Duodenal mucosa (tissue), 2 donors: ENCODE results near the gene FRYL.

Experiments used
- H3K27ac ChIP-seq: one replicate; pipeline ENCODE4 v1.7.0; 2013; ENCODE audit warnings: low read depth, low read length
- H3K27me3 ChIP-seq, 2 donors: one replicate each; pipeline ENCODE4 v1.7.0; 2013; ENCODE audit warnings: low read length in 2 of 2, control low read depth in 1 of 2; ENCODE audit not compliant: insufficient read depth in 2 of 2, control insufficient read depth in 1 of 2
- H3K36me3 ChIP-seq, 2 donors: one replicate each; pipeline ENCODE4 v1.7.0; 2013; ENCODE audit warnings: low read length in 2 of 2, control low read depth in 1 of 2; ENCODE audit not compliant: insufficient read depth in 2 of 2, control insufficient read depth in 1 of 2
- H3K4me1 ChIP-seq, 2 donors: one replicate each; pipeline ENCODE4 v1.7.0; 2013; ENCODE audit warnings: low read length in 2 of 2, control low read depth in 1 of 2; ENCODE audit not compliant: insufficient read depth in 2 of 2, control insufficient read depth in 1 of 2
- H3K4me3 ChIP-seq, 2 donors: one replicate each; pipeline ENCODE4 v1.7.0; 2013; ENCODE audit warnings: low read length in 2 of 2, low read depth in 1 of 2
- H3K9ac ChIP-seq, 2 donors: one replicate each; pipeline ENCODE4 v1.7.0; 2013; ENCODE audit warnings: low read length in 2 of 2, low read depth in 1 of 2
- H3K9me3 ChIP-seq, 2 donors: one replicate each; pipeline ENCODE4 v1.7.0; 2013; ENCODE audit warnings: low read length in 2 of 2, control low read depth in 1 of 2; ENCODE audit not compliant: control insufficient read depth in 1 of 2

FRYL gene

GRCh38 chr4:48635310-48635709 is 144.8 kb downstream of the FRYL start:
- Histone ChIP-seq H3K9me3 (no peaks in the 10 kb centered on the region), H3K9ac (no peak overlapping the region), H3K4me1 (peaks cover 5 to 6% of the 10 kb centered on the region in 2 donors), H3K36me3 (peaks cover 4 to 5% of the 10 kb centered on the region in 2 donors), H3K27ac (no peak overlapping the region), H3K27me3 (no peaks in the 10 kb centered on the region), H3K4me3 (no peak overlapping the region)

- Histone ChIP-seq H3K36me3 (peaks cover 4 to 5% of the 10 kb centered on the region in 2 donors), H3K27ac (no peak overlapping the region), H3K9me3 (no peaks in the 10 kb centered on the region), H3K9ac (no peak overlapping the region), H3K4me1 (peaks cover 5 to 6% of the 10 kb centered on the region in 2 donors), H3K27me3 (no peaks in the 10 kb centered on the region), H3K4me3 (no peak overlapping the region)
These were observed 145.3 kb downstream of the FRYL start for GRCh38 chr4:48634688-48635308.

GRCh38 chr4:48633657-48634056 is 146.4 kb downstream of the FRYL start:
- no peak overlapping the region for H3K9ac ChIP-seq
- H3K27ac ChIP-seq, result no peak overlapping the region
- peaks cover 5 to 6% of the 10 kb centered on the region in 2 donors for H3K4me1 ChIP-seq
- no peaks in the 10 kb centered on the region for H3K27me3 ChIP-seq
- H3K4me3 ChIP-seq, result no peak overlapping the region
- H3K9me3 ChIP-seq, result no peaks in the 10 kb centered on the region
- H3K36me3 ChIP-seq, result peaks cover 4 to 5% of the 10 kb centered on the region in 2 donors

GRCh38 chr4:48629458-48629857 is 150.6 kb downstream of the FRYL start:
- H3K4me3 ChIP-seq, result no peak overlapping the region
- peaks cover 0 to 4% of the 10 kb centered on the region in 2 donors for H3K9me3 ChIP-seq
- no peak overlapping the region for H3K9ac ChIP-seq
- H3K36me3 ChIP-seq, result peaks cover 6 to 10% of the 10 kb centered on the region in 2 donors
- no peaks in the 10 kb centered on the region for H3K27me3 ChIP-seq
- H3K27ac ChIP-seq, result no peak overlapping the region
- no peaks in the 10 kb centered on the region for H3K4me1 ChIP-seq

GRCh38 chr4:48623182-48623780 is 156.8 kb downstream of the FRYL start:
- peaks cover 7 to 15% of the 10 kb centered on the region in 2 donors for H3K4me1 ChIP-seq
- no peaks in the 10 kb centered on the region for H3K27me3 ChIP-seq
- peaks cover 0 to 4% of the 10 kb centered on the region in 2 donors for H3K9me3 ChIP-seq
- H3K36me3 ChIP-seq, result peaks cover 10 to 22% of the 10 kb centered on the region in 2 donors
- no peak overlapping the region for H3K9ac ChIP-seq
- H3K27ac ChIP-seq, result no peak overlapping the region
- no peak overlapping the region for H3K4me3 ChIP-seq

GRCh38 chr4:48620831-48621230 is 159.2 kb downstream of the FRYL start:
- Histone ChIP-seq H3K9ac (no peak overlapping the region), H3K36me3 (peaks cover 10 to 29% of the 10 kb centered on the region in 2 donors), H3K9me3 (peaks cover 0 to 4% of the 10 kb centered on the region in 2 donors), H3K27me3 (no peaks in the 10 kb centered on the region), H3K27ac (no peak overlapping the region), H3K4me1 (peaks cover 7 to 15% of the 10 kb centered on the region in 2 donors), H3K4me3 (no peak overlapping the region)

- Histone ChIP-seq H3K9me3 (peaks cover 0 to 4% of the 10 kb centered on the region in 2 donors), H3K27me3 (no peaks in the 10 kb centered on the region), H3K4me1 (peaks cover 7 to 15% of the 10 kb centered on the region in 2 donors), H3K9ac (no peak overlapping the region), H3K27ac (no peak overlapping the region), H3K36me3 (peaks cover 10 to 33% of the 10 kb centered on the region in 2 donors), H3K4me3 (no peak overlapping the region)
These were observed 160.0 kb downstream of the FRYL start for GRCh38 chr4:48620093-48620492.

- no peak overlapping the region for H3K9ac ChIP-seq
- H3K9me3 ChIP-seq, result no peaks in the 10 kb centered on the region
- no peak overlapping the region for H3K27ac ChIP-seq
- no peaks in the 10 kb centered on the region for H3K27me3 ChIP-seq
- H3K4me3 ChIP-seq, result peak overlapping the region in 1 of 2 donors; percentile 6
- H3K36me3 ChIP-seq, result peaks cover 0 to 4% of the 10 kb centered on the region in 2 donors
- H3K4me1 ChIP-seq, result peaks cover 21 to 34% of the 10 kb centered on the region in 2 donors
These were observed 175.6 kb downstream of the FRYL start for GRCh38 chr4:48604527-48604926.

GRCh38 chr4:48604041-48604440 is 176.0 kb downstream of the FRYL start:
- Histone ChIP-seq H3K9ac (no peak overlapping the region), H3K36me3 (no peaks in the 10 kb centered on the region), H3K4me3 (peak overlapping the region in 1 of 2 donors; percentile 33), H3K4me1 (peaks cover 21 to 34% of the 10 kb centered on the region in 2 donors), H3K27ac (no peak overlapping the region), H3K9me3 (no peaks in the 10 kb centered on the region), H3K27me3 (no peaks in the 10 kb centered on the region)

GRCh38 chr4:48603366-48604003 is 176.6 kb downstream of the FRYL start:
- Histone ChIP-seq H3K4me3 (peak overlapping the region in 1 of 2 donors; percentile 33), H3K4me1 (peaks cover 21 to 34% of the 10 kb centered on the region in 2 donors), H3K9ac (peak overlapping the region in 1 of 2 donors; percentile 6), H3K27ac (no peak overlapping the region), H3K27me3 (no peaks in the 10 kb centered on the region), H3K36me3 (no peaks in the 10 kb centered on the region), H3K9me3 (no peaks in the 10 kb centered on the region)
